ENCODE data around the gene CAPN2.

The CAPN2 gene

GRCh38 chr1:223691121-223691520 is 21.2 kb upstream of the CAPN2 start:
- peaks cover 10% of the 10 kb centered on the region for H3K27me3 Mint-ChIP-seq
- H3K9me3 Mint-ChIP-seq = no peaks in the 10 kb centered on the region
- H3K27ac Mint-ChIP-seq = no peak overlapping the region

GRCh38 chr1:223695014-223695548 is 17.3 kb upstream of the CAPN2 start:
- H3K4me1 Mint-ChIP-seq (ENCODE audit: low read depth) = peaks cover 15% of the 10 kb centered on the region
- no peaks in the 10 kb centered on the region for H3K27me3 Mint-ChIP-seq
- H3K9me3 Mint-ChIP-seq = no peaks in the 10 kb centered on the region
- H3K36me3 Mint-ChIP-seq (ENCODE audit: low read depth) = no peaks in the 10 kb centered on the region
- no peak overlapping the region for H3K27ac Mint-ChIP-seq
- H3K4me3 Mint-ChIP-seq = no peak overlapping the region

More at GRCh38 chr1:223691121-223691520, 21.2 kb upstream of the CAPN2 start:
- H3K4me1 Mint-ChIP-seq (ENCODE audit: low read depth) = no peaks in the 10 kb centered on the region
- H3K4me3 Mint-ChIP-seq = no peak overlapping the region
- no peaks in the 10 kb centered on the region for H3K36me3 Mint-ChIP-seq (ENCODE audit: low read depth)

- H3K4me1 Mint-ChIP-seq (ENCODE audit: low read depth) = peaks cover 24% of the 10 kb centered on the region
- no peak overlapping the region for H3K27ac Mint-ChIP-seq
- H3K27me3 Mint-ChIP-seq = no peaks in the 10 kb centered on the region
- no peaks in the 10 kb centered on the region for H3K36me3 Mint-ChIP-seq (ENCODE audit: low read depth)
- no peaks in the 10 kb centered on the region for H3K9me3 Mint-ChIP-seq
- no peak overlapping the region for H3K4me3 Mint-ChIP-seq
Measured at GRCh38 chr1:223695941-223696340, 16.4 kb upstream of the CAPN2 start.

- no peaks in the 10 kb centered on the region for H3K27me3 Mint-ChIP-seq
- no peak overlapping the region for H3K4me3 Mint-ChIP-seq
- no peaks in the 10 kb centered on the region for H3K9me3 Mint-ChIP-seq
- H3K36me3 Mint-ChIP-seq (ENCODE audit: low read depth) = no peaks in the 10 kb centered on the region
- H3K4me1 Mint-ChIP-seq (ENCODE audit: low read depth) = peaks cover 65% of the 10 kb centered on the region
- peak overlapping the region; percentile 93 for H3K27ac Mint-ChIP-seq
Measured at GRCh38 chr1:223700388-223700918, 11.9 kb upstream of the CAPN2 start.

GRCh38 chr1:223700942-223701637 is 11.2 kb upstream of the CAPN2 start:
- Mint-ChIP-seq H3K27me3 (no peaks in the 10 kb centered on the region), H3K9me3 (no peaks in the 10 kb centered on the region), H3K4me3 (peak overlapping the region; percentile 64), H3K36me3 (ENCODE audit: low read depth) (no peaks in the 10 kb centered on the region), H3K27ac (peak overlapping the region; percentile 93), H3K4me1 (ENCODE audit: low read depth) (peaks cover 65% of the 10 kb centered on the region)

- H3K4me1 Mint-ChIP-seq (ENCODE audit: low read depth) = peaks cover 73% of the 10 kb centered on the region
- H3K4me3 Mint-ChIP-seq = peak overlapping the region; percentile 63
- peak overlapping the region; percentile 96 for H3K27ac Mint-ChIP-seq
- H3K9me3 Mint-ChIP-seq = no peaks in the 10 kb centered on the region
- H3K27me3 Mint-ChIP-seq = no peaks in the 10 kb centered on the region
- no peaks in the 10 kb centered on the region for H3K36me3 Mint-ChIP-seq (ENCODE audit: low read depth)
Measured at GRCh38 chr1:223702735-223703667, 9.3 kb upstream of the CAPN2 start.

DNA sequence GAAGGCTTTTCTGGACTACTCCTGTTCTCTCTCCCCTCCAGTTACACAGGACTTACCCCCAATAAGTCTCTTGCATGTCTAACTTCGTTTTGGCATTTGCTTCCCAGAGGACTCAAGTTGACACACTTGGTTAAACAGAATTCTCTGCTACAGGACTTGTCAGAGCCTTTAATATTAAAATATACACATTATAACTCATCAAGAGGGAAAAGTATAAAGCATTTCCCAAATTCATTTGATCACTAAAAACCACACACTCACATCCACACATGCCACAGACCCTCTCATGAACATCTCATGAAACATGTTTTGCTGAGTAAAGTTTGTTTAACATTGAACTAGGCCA is 8.7 kb upstream of the CAPN2 start:
- H3K4me1 Mint-ChIP-seq (ENCODE audit: low read depth) = peaks cover 71% of the 10 kb centered on the region
- no peaks in the 10 kb centered on the region for H3K9me3 Mint-ChIP-seq
- H3K27ac Mint-ChIP-seq = peak overlapping the region; percentile 96
- H3K4me3 Mint-ChIP-seq = no peak overlapping the region
- H3K36me3 Mint-ChIP-seq (ENCODE audit: low read depth) = no peaks in the 10 kb centered on the region
- H3K27me3 Mint-ChIP-seq = no peaks in the 10 kb centered on the region

- Mint-ChIP-seq H3K4me1 (ENCODE audit: low read depth) (peaks cover 64% of the 10 kb centered on the region), H3K27ac (peak overlapping the region; percentile 0), H3K27me3 (no peaks in the 10 kb centered on the region), H3K36me3 (ENCODE audit: low read depth) (no peaks in the 10 kb centered on the region), H3K9me3 (no peaks in the 10 kb centered on the region), H3K4me3 (no peak overlapping the region)
Measured at GRCh38 chr1:223704921-223705878, 7.1 kb upstream of the CAPN2 start.

GRCh38 chr1:223706077-223706973 is 6.0 kb upstream of the CAPN2 start:
- Mint-ChIP-seq H3K4me3 (no peak overlapping the region), H3K27ac (no peak overlapping the region), H3K4me1 (ENCODE audit: low read depth) (peaks cover 60% of the 10 kb centered on the region), H3K27me3 (no peaks in the 10 kb centered on the region), H3K9me3 (no peaks in the 10 kb centered on the region), H3K36me3 (ENCODE audit: low read depth) (no peaks in the 10 kb centered on the region)

DNA sequence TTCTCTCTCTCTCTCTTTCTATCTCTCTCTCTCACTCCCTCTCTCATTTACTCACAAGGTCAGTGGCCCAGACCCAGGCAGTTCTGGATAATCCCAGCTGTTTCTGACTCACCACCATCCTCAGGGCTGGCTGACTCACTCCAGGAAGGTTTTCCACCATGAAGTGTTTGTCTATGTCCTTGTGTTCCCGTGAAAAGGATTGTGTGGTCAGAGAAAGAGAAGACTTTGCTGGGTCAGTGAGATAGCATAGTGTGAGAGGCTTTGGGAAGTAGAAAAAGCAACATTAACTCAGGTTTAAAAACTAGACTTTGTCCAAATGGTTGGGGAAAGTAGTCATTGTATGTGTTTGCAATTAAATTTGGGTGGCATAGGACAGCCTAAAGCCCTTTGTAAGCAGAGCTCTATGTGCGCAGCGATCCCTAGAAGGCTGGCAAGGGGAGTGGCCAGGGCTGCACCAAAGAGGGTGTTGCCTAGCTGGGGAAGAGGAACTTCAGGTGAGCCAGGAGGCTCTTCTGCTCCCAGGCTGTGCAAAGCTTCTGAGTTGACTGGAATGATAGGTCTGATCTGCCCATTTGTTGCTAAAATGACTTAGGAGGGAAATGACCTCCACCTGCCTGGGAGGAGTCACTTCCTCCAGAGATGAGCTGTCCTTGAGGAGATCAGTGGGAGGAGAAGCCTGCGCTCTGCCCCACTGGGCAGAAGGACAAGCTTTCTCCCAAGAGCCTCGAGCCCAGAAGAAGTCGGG is 4.9 kb upstream of the CAPN2 start:
- Mint-ChIP-seq H3K9me3 (no peaks in the 10 kb centered on the region), H3K27me3 (no peaks in the 10 kb centered on the region), H3K27ac (no peak overlapping the region), H3K4me1 (ENCODE audit: low read depth) (peaks cover 58% of the 10 kb centered on the region), H3K4me3 (no peak overlapping the region), H3K36me3 (ENCODE audit: low read depth) (no peaks in the 10 kb centered on the region)

- Mint-ChIP-seq H3K36me3 (ENCODE audit: low read depth) (no peaks in the 10 kb centered on the region), H3K4me1 (ENCODE audit: low read depth) (peaks cover 54% of the 10 kb centered on the region), H3K27ac (no peak overlapping the region), H3K4me3 (no peak overlapping the region), H3K9me3 (no peaks in the 10 kb centered on the region), H3K27me3 (no peaks in the 10 kb centered on the region)
Measured at GRCh38 chr1:223708001-223708359, 4.4 kb upstream of the CAPN2 start.

GRCh38 chr1:223708651-223709268 is 3.6 kb upstream of the CAPN2 start:
- Mint-ChIP-seq H3K4me1 (ENCODE audit: low read depth) (peaks cover 54% of the 10 kb centered on the region), H3K36me3 (ENCODE audit: low read depth) (no peaks in the 10 kb centered on the region)

GRCh38 chr1:223709598-223709997 is 2.7 kb upstream of the CAPN2 start:
- Mint-ChIP-seq H3K27ac (no peak overlapping the region), H3K9me3 (no peaks in the 10 kb centered on the region), H3K27me3 (no peaks in the 10 kb centered on the region), H3K4me3 (no peak overlapping the region), H3K36me3 (ENCODE audit: low read depth) (no peaks in the 10 kb centered on the region), H3K4me1 (ENCODE audit: low read depth) (peaks cover 56% of the 10 kb centered on the region)

More at GRCh38 chr1:223708651-223709268, 3.6 kb upstream of the CAPN2 start:
- Mint-ChIP-seq H3K27me3 (no peaks in the 10 kb centered on the region), H3K9me3 (no peaks in the 10 kb centered on the region), H3K27ac (peak overlapping the region; percentile 46), H3K4me3 (no peak overlapping the region)
